Mammary epithelial cell (primary cell): ENCODE data around the gene TIMP1.

ENCODE experiments used
- CTCF ChIP-seq, 2 donors: IDR thresholded peaks in 1 of 2; conservative IDR thresholded peaks in 1 of 2; 2 replicates each; pipeline ENCODE4 v1.5.1; 2011 to 2012; ENCODE audit warnings: inconsistent platforms in 2 of 2, low read length in 2 of 2, mild to moderate bottlenecking in 2 of 2, control low read depth in 1 of 2, low read depth in 1 of 2; ENCODE audit not compliant: insufficient read depth in 1 of 2; ENCODE audit errors: extremely low read depth in 1 of 2
- EZH2 ChIP-seq: IDR thresholded peaks from 2 replicates; pipeline ENCODE4 v1.6.1; 2012; ENCODE audit warnings: low read length, inconsistent platforms, borderline replicate concordance

GRCh38 chrX:47577901-47578300 is 4.3 kb upstream of the TIMP1 start:
- TF ChIP-seq CTCF (conservative IDR thresholded peaks at IDR 0.05 in 1 of 2, IDR thresholded peaks at IDR 0.05 in 1 of 2; ENCODE audit: extremely low read depth in 1 of 2, insufficient read depth in 1 of 2, low read depth in 1 of 2, low read length in 2 of 2) (no peak), EZH2 (no peak)
